ENCODE measurements around the gene RBM15. TPM values are rescaled to one million over a fixed set of nuclear protein-coding genes. Genes with fewer than 3 reads are reported as not detected.

The RBM15 gene
- polyA plus RNA-seq, 1 of the 3 experiments (the other 2 are of a cell fraction), result 3.8 TPM

DNA sequence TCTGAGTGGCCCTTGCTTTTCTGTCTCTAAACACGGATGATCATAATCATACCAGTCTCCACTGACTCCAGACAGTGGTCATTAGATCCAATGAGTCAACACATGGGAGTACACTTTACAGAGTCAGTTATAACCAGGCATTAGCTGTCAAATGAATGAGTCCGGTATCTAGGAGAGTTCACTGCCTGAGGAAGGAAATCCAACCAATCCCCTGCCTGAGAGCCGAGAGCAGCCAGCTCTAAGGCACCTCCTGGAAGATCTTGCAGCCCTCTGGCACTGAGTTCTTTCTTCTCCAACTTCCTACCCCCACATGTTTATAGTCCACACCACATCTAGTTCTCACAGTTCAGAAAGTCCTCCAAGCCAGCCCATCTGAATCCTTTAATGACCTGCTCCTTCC is 29.4 kb upstream of the RBM15 start:
- Histone ChIP-seq H3K79me2 (ENCODE audit: insufficient read depth) (no peaks in the 10 kb centered on the region), H3K9me3 (no peaks in the 10 kb centered on the region), H3K9me2 (no peaks in the 10 kb centered on the region), H4K20me1 (ENCODE audit: insufficient read depth) (no peaks in the 10 kb centered on the region), H3K27ac (ENCODE audit: low read depth in 2 of 2, low read length in 1 of 2) (no peak overlapping the region), H3K4me3 (ENCODE audit: low read depth in 2 of 2, low read length in 1 of 2) (no peak overlapping the region), H3K9ac (no peak overlapping the region), H3K36me3 (replicated peaks in 1 of 2; ENCODE audit: control insufficient read depth in 1 of 2, insufficient read depth in 2 of 2, low read length in 1 of 2) (no peaks in the 10 kb centered on the region), H3K4me2 (no peak overlapping the region), H3K27me3 (ENCODE audit: insufficient read depth) (no peaks in the 10 kb centered on the region; the same call in 1 of the 2 replicates), H3K4me1 (ENCODE audit: control insufficient read depth in 1 of 2, insufficient read depth in 2 of 2, low read depth in 1 of 2, low read length in 1 of 2) (peaks cover 0 to 4% of the 10 kb centered on the region in 2 experiments; a peak in 1 of 4 replicates), H3F3A (replicated peaks; ENCODE audit: insufficient read depth) (no peaks in the 10 kb centered on the region), H2AFZ (ENCODE audit: low read depth) (no peak overlapping the region)
- no peak for DNase-seq
- ChIA-PET POLR2A (interaction anchor here (0.6 kb wide), 1 partner anchor 29 kb away, joined by 4 read pairs; the partner anchor contains the start of gene RBM15), CTCF (interaction anchor here (0.6 to 32.6 kb wide), 11 partner anchors 10 to 256 kb away, joined by 3 to 1300 read pairs (median 6); partner anchors contain the start of genes KCNC4 and RBM15)
- no peak for TF ChIP-seq JUND (IDR thresholded peaks at IDR 0.05)
- no peak for TF ChIP-seq FOXM1 (IDR thresholded peaks at IDR 0.05; ENCODE audit: low read depth)
- no peak for TF ChIP-seq MXI1 (IDR thresholded peaks at IDR 0.05; ENCODE audit: low read depth, low read length)
- no peak for TF ChIP-seq SMC3 (IDR thresholded peaks at IDR 0.05; ENCODE audit: low read depth, low read length)
- TF ChIP-seq RCOR1 (IDR thresholded peaks at IDR 0.05; ENCODE audit: low read length), result no peak
- no peak for TF ChIP-seq RAD21 (IDR thresholded peaks at IDR 0.05; ENCODE audit: low read length)
- no peak for TF ChIP-seq FOSL2 (IDR thresholded peaks at IDR 0.05; ENCODE audit: borderline replicate concordance, low read depth)
- TF ChIP-seq, protein P1, sequence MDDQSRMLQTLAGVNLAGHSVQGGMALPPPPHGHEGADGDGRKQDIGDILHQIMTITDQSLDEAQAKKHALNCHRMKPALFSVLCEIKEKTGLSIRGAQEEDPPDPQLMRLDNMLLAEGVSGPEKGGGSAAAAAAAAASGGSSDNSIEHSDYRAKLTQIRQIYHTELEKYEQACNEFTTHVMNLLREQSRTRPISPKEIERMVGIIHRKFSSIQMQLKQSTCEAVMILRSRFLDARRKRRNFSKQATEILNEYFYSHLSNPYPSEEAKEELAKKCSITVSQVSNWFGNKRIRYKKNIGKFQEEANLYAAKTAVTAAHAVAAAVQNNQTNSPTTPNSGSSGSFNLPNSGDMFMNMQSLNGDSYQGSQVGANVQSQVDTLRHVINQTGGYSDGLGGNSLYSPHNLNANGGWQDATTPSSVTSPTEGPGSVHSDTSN (IDR thresholded peaks at IDR 0.05), result no peak
- TF ChIP-seq FOXJ3 (CRISPR knock-in tag; IDR thresholded peaks at IDR 0.05), result no peak
- no peak for TF ChIP-seq RFX5 (IDR thresholded peaks at IDR 0.05; ENCODE audit: low read length)
- TF ChIP-seq YY1 (IDR thresholded peaks at IDR 0.05; ENCODE audit: low read depth), result no peak
- TF ChIP-seq, protein P2, sequence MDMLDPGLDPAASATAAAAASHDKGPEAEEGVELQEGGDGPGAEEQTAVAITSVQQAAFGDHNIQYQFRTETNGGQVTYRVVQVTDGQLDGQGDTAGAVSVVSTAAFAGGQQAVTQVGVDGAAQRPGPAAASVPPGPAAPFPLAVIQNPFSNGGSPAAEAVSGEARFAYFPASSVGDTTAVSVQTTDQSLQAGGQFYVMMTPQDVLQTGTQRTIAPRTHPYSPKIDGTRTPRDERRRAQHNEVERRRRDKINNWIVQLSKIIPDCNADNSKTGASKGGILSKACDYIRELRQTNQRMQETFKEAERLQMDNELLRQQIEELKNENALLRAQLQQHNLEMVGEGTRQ (IDR thresholded peaks at IDR 0.05; ENCODE audit: borderline replicate concordance, low read depth, low read length), result no peak
- TF ChIP-seq POLR2AphosphoS5 (IDR thresholded peaks at IDR 0.05; ENCODE audit: low read depth, low read length), result no peak
- TF ChIP-seq, protein P3, sequence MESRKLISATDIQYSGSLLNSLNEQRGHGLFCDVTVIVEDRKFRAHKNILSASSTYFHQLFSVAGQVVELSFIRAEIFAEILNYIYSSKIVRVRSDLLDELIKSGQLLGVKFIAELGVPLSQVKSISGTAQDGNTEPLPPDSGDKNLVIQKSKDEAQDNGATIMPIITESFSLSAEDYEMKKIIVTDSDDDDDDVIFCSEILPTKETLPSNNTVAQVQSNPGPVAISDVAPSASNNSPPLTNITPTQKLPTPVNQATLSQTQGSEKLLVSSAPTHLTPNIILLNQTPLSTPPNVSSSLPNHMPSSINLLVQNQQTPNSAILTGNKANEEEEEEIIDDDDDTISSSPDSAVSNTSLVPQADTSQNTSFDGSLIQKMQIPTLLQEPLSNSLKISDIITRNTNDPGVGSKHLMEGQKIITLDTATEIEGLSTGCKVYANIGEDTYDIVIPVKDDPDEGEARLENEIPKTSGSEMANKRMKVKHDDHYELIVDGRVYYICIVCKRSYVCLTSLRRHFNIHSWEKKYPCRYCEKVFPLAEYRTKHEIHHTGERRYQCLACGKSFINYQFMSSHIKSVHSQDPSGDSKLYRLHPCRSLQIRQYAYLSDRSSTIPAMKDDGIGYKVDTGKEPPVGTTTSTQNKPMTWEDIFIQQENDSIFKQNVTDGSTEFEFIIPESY (IDR thresholded peaks at IDR 0.05; ENCODE audit: borderline replicate concordance, low read depth), result no peak
- TF ChIP-seq CHD2 (IDR thresholded peaks at IDR 0.05; ENCODE audit: low read length, partially characterized antibody), result no peak
- WGBS (ENCODE audit: low lambda C conversion rate), result 57% methylated on average over 2 of the region's 3 CpGs

Data from SK-N-SH (cell line).